H1 (cell line): ENCODE results near the gene CYP1A2. TPM values are rescaled to one million over a fixed set of nuclear protein-coding genes. Genes with fewer than 3 reads are reported as not detected.

Experiments
- BRCA1 ChIP-seq: IDR thresholded peaks from 2 replicates; pipeline ENCODE4 v1.6.1; 2012; ENCODE audit warnings: low read depth, low read length, improper control_type of control experiment
- RXRA ChIP-seq: IDR thresholded peaks from 2 replicates; pipeline ENCODE4 v1.6.1; 2011; ENCODE audit warnings: low read depth, mild to moderate bottlenecking, low read length, moderate library complexity; ENCODE audit not compliant: insufficient read depth
- TCF12 ChIP-seq: IDR thresholded peaks from 2 replicates; pipeline ENCODE4 v1.6.1; 2011; ENCODE audit warnings: low read depth, mild to moderate bottlenecking, low read length
- polyA plus RNA-seq, 7 experiments: library from polyadenylated mRNA; depleted of rRNA in 3 of 7; stranded (reverse) in 5 of 7; unstranded in 2 of 7; fragments of >200 nt in 5 of 7; fragments of 200-250 nt in 2 of 7; gene quantifications; 1 replicate in 5 of 7; 2 replicates in 1 of 7; 4 replicates in 1 of 7; pipeline versions ENCODE4 v1.2.1 to v1.2.3, GENCODE V29; 2011 to 2013; ENCODE audit warnings: missing spikeins in 2 of 7, mixed read lengths in 2 of 7
- total RNA-seq: library from RNA; stranded (reverse); fragmentation: NEBNext Ultra II Directional; extraction: Animal tissue kit (Norgen Biotek cat#: 25700); gene quantifications from 2 replicates; pipeline ENCODE4 v1.2.1, GENCODE V29; 2021

CYP1A2 gene
- total and polyA plus RNA-seq, 2 of the 8 experiments (the other 6 are each of a cell fraction or from before 2014, with no cell fraction given): not detected

GRCh38 chr15:74716651-74717050 lies 32.0 kb upstream of the CYP1A2 start (continued):
- TF ChIP-seq TCF12 (no peak), RXRA (no peak), BRCA1 (no peak)
